GM12892 (cell line): ENCODE measurements around the gene HCLS1.

Source experiments
- POLR2A ChIP-seq: IDR thresholded peaks from 2 replicates; pipeline ENCODE4 v1.6.1; 2011; ENCODE audit warnings: low read depth, low read length, control low read depth
- POLR2AphosphoS5 ChIP-seq: IDR thresholded peaks from 2 replicates; pipeline ENCODE4 v1.6.1; 2011; ENCODE audit warnings: low read depth, low read length, control low read depth

- TF ChIP-seq POLR2AphosphoS5: no peak
- TF ChIP-seq POLR2A: no peak
Measured at GRCh38 chr3:121619691-121620090, 41.0 kb downstream of the HCLS1 start.
